ENCODE results near the gene PDGFB.

The PDGFB gene

DNA sequence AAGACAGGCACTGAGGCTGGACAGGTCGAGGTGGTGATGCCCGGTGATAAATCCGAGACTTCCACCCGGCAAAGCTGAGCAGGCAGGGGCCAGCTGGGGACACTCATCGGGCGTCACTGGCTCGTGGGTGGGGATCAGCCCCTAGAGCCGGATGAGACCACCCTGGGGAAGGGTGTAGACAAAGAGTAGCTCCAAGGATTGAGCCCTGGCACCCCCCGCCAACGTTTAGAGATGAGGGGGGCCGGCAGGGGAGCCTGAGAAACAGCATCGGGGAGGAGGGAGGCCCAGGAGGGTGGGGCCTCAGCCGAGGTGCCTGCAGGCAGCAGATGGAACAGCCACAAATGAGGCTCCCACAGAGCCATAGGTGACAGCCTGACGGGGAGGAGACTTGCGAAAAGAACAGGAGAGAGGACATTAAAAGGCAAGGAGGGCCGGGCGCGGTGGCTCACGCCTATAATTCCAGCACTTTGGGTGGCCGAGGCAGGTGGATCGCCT lies 64.9 kb downstream of the PDGFB start:
- TF ChIP-seq, protein P1, sequence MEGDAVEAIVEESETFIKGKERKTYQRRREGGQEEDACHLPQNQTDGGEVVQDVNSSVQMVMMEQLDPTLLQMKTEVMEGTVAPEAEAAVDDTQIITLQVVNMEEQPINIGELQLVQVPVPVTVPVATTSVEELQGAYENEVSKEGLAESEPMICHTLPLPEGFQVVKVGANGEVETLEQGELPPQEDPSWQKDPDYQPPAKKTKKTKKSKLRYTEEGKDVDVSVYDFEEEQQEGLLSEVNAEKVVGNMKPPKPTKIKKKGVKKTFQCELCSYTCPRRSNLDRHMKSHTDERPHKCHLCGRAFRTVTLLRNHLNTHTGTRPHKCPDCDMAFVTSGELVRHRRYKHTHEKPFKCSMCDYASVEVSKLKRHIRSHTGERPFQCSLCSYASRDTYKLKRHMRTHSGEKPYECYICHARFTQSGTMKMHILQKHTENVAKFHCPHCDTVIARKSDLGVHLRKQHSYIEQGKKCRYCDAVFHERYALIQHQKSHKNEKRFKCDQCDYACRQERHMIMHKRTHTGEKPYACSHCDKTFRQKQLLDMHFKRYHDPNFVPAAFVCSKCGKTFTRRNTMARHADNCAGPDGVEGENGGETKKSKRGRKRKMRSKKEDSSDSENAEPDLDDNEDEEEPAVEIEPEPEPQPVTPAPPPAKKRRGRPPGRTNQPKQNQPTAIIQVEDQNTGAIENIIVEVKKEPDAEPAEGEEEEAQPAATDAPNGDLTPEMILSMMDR (IDR thresholded peaks at IDR 0.05; ENCODE audit: low read depth, low read length): no peak
- Histone ChIP-seq H3K27me3 (ENCODE audit: insufficient read depth, low read depth, severe bottlenecking) (no peaks in the 10 kb centered on the region), H3K27ac (peak overlapping the region; percentile 91), H3K4me3 (ENCODE audit: low read depth, low read length) (peak overlapping the region; percentile 40), H3K36me3 (no peaks in the 10 kb centered on the region), H3K9me3 (ENCODE audit: severe bottlenecking) (no peaks in the 10 kb centered on the region)
- peak; percentile 93 for DNase-seq

- TF ChIP-seq, protein P1 (IDR thresholded peaks at IDR 0.05; ENCODE audit: low read depth, low read length): 0 out of 2 replicates have a peak, but pooled peaks have one; percentile 2
- Histone ChIP-seq H3K9me3 (ENCODE audit: severe bottlenecking) (no peaks in the 10 kb centered on the region), H3K27me3 (ENCODE audit: insufficient read depth, low read depth, severe bottlenecking) (no peaks in the 10 kb centered on the region), H3K27ac (peak overlapping the region; percentile 91), H3K4me3 (ENCODE audit: low read depth, low read length) (peak overlapping the region; percentile 40), H3K36me3 (no peaks in the 10 kb centered on the region)
- DNase-seq: peak; percentile 93
These were observed 65.4 kb downstream of the PDGFB start for GRCh38 chr22:39179401-39179827.

- Histone ChIP-seq H3K27ac (peak overlapping the region; percentile 29; the same call in 1 of the 2 replicates), H3K9me3 (ENCODE audit: severe bottlenecking) (no peaks in the 10 kb centered on the region), H3K4me3 (ENCODE audit: low read depth, low read length) (no peak overlapping the region), H3K36me3 (no peaks in the 10 kb centered on the region), H3K27me3 (ENCODE audit: insufficient read depth, low read depth, severe bottlenecking) (no peaks in the 10 kb centered on the region)
- TF ChIP-seq, protein P1 (IDR thresholded peaks at IDR 0.05; ENCODE audit: low read depth, low read length): no peak
- no peak for DNase-seq
These were observed 66.3 kb downstream of the PDGFB start for GRCh38 chr22:39178206-39179111.

DNA sequence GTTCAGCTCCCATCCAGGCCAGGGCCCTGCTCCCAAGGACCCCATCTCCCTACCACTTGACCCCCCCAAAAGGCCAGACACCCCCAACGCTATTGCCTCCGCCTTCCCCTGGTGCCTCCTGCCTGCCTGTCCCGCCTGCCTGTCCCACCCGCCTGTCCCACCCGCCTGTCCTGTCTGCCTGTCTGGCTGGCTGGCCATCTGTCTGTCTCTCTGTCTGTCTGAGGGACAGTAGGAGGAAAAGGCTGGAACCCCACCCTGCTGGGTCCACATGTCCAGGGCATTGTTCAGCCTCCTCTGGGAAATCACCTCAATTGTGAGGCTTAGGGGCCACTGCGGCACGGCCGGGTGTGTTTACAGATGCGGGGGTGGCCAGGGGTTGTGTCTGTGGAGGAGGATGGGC lies 67.0 kb downstream of the PDGFB start:
- H3K9me3 ChIP-seq (ENCODE audit: severe bottlenecking): no peaks in the 10 kb centered on the region
- 0 out of 2 replicates have a peak overlapping the region, but pooled peaks have one; percentile 29 for H3K27ac ChIP-seq
- TF ChIP-seq, protein P1 (IDR thresholded peaks at IDR 0.05; ENCODE audit: low read depth, low read length): no peak
- H3K27me3 ChIP-seq (ENCODE audit: insufficient read depth, low read depth, severe bottlenecking): no peaks in the 10 kb centered on the region
- H3K4me3 ChIP-seq (ENCODE audit: low read depth, low read length): no peak overlapping the region
- H3K36me3 ChIP-seq: no peaks in the 10 kb centered on the region
- DNase-seq: no peak

GRCh38 chr22:39177456-39177775 lies 67.4 kb downstream of the PDGFB start:
- no peaks in the 10 kb centered on the region for H3K27me3 ChIP-seq (ENCODE audit: insufficient read depth, low read depth, severe bottlenecking)
- TF ChIP-seq, protein P1 (IDR thresholded peaks at IDR 0.05; ENCODE audit: low read depth, low read length): no peak
- 0 out of 2 replicates have a peak overlapping the region, but pooled peaks have one; percentile 29 for H3K27ac ChIP-seq
- DNase-seq: no peak
- no peaks in the 10 kb centered on the region for H3K9me3 ChIP-seq (ENCODE audit: severe bottlenecking)
- no peak overlapping the region for H3K4me3 ChIP-seq (ENCODE audit: low read depth, low read length)
- no peaks in the 10 kb centered on the region for H3K36me3 ChIP-seq
